GM12891 (cell line): Measurements from ENCODE around the gene CEP192.

Source experiments
- POLR2A ChIP-seq: IDR thresholded peaks from 2 replicates; pipeline ENCODE4 v1.6.1; 2011; ENCODE audit warnings: low read depth, low read length, control low read depth
- POLR2AphosphoS5 ChIP-seq: IDR thresholded peaks from 2 replicates; pipeline ENCODE4 v1.6.1; 2011; ENCODE audit warnings: low read depth, low read length, control low read depth
- POU2F2 ChIP-seq: IDR thresholded peaks from 2 replicates; pipeline ENCODE4 v1.6.1; 2011; ENCODE audit warnings: low read depth, mild to moderate bottlenecking, control low read depth, low read length, moderate library complexity
- SPI1 ChIP-seq: IDR thresholded peaks from 2 replicates; pipeline ENCODE4 v1.6.1; 2011; ENCODE audit warnings: low read depth, low read length, control low read depth
- TAF1 ChIP-seq: IDR thresholded peaks from 2 replicates; pipeline ENCODE4 v1.6.1; 2011; ENCODE audit warnings: low read depth, low read length, control low read depth

- TF ChIP-seq POLR2A (no peak), POLR2AphosphoS5 (no peak), POU2F2 (no peak), SPI1 (no peak), TAF1 (no peak)
Observed at GRCh38 chr18:13003466-13003896, 12.3 kb downstream of the CEP192 start.
